Measurements from ENCODE around the gene PSMB7. TPM values are rescaled to one million over a fixed set of nuclear protein-coding genes. Genes with fewer than 3 reads are reported as not detected.

The PSMB7 gene
- total RNA-seq, 1 experiment from 2014 or later: 447 TPM

- DNase-seq (ENCODE audit: low spot score): no peak
These were observed 87.8 kb downstream of the PSMB7 start for GRCh38 chr9:124327491-124327890.

GRCh38 chr9:124326378-124326777, 88.9 kb downstream of the PSMB7 start:
- DNase-seq (ENCODE audit: low spot score): no peak

- DNase-seq (ENCODE audit: low spot score): no peak
These were observed 89.4 kb downstream of the PSMB7 start for GRCh38 chr9:124325816-124326215.

- DNase-seq (ENCODE audit: low spot score): no peak
These were observed 91.3 kb downstream of the PSMB7 start for GRCh38 chr9:124323904-124324303.

- DNase-seq (ENCODE audit: low spot score): no peak
These were observed 92.4 kb downstream of the PSMB7 start for GRCh38 chr9:124322618-124323432.

GRCh38 chr9:124321935-124322334, 93.3 kb downstream of the PSMB7 start:
- DNase-seq (ENCODE audit: low spot score): no peak

GRCh38 chr9:124321416-124321815, 93.8 kb downstream of the PSMB7 start:
- no peak for DNase-seq (ENCODE audit: low spot score)

GRCh38 chr9:124320062-124320973, 94.9 kb downstream of the PSMB7 start:
- peak; percentile 58 for DNase-seq (ENCODE audit: low spot score)

GRCh38 chr9:124315882-124316281, 99.4 kb downstream of the PSMB7 start:
- no peak for DNase-seq (ENCODE audit: low spot score)

- DNase-seq (ENCODE audit: low spot score): no peak
These were observed 101.3 kb downstream of the PSMB7 start for GRCh38 chr9:124313940-124314339.

GRCh38 chr9:124312290-124313265, 102.7 kb downstream of the PSMB7 start:
- DNase-seq (ENCODE audit: low spot score): no peak

GRCh38 chr9:124311283-124311682, 104.0 kb downstream of the PSMB7 start:
- DNase-seq (ENCODE audit: low spot score): no peak

- DNase-seq (ENCODE audit: low spot score): peak; percentile 96
These were observed 105.6 kb downstream of the PSMB7 start for GRCh38 chr9:124309667-124310084.

- no peak for DNase-seq (ENCODE audit: low spot score)
These were observed 106.4 kb downstream of the PSMB7 start for GRCh38 chr9:124308606-124309491.

GRCh38 chr9:124307379-124308030, 107.7 kb downstream of the PSMB7 start:
- DNase-seq (ENCODE audit: low spot score): no peak

- peak; percentile 87 for DNase-seq (ENCODE audit: low spot score)
These were observed 109.0 kb downstream of the PSMB7 start for GRCh38 chr9:124306098-124306735.

GRCh38 chr9:124304285-124304684, 111.0 kb downstream of the PSMB7 start:
- no peak for DNase-seq (ENCODE audit: low spot score)

GRCh38 chr9:124303762-124304161, 111.5 kb downstream of the PSMB7 start:
- DNase-seq (ENCODE audit: low spot score): no peak
